Cardiac fibroblast (primary cell): ENCODE data around the gene FRZB.

Experiments
- DNase-seq, 2 donors: peaks; one replicate each; pipeline versions ENCODE4 v3.0.0 to v3.0.0-alpha.2; 2010; ENCODE audit warnings: low read depth in 2 of 2
- H3K4me3 ChIP-seq, 2 donors: replicated peaks in 1 of 2; 1 replicate in 1 of 2; 2 replicates in 1 of 2; pipeline ENCODE4 v1.5.1; 2011; ENCODE audit warnings: low read depth in 2 of 2, low read length in 2 of 2, mild to moderate bottlenecking in 2 of 2, moderate library complexity in 1 of 2
- TF ChIP-seq, protein P1 (sequence below): IDR thresholded peaks from one replicate; pipeline ENCODE4 v1.5.1; 2011; ENCODE audit warnings: low read depth, mild to moderate bottlenecking, low read length, inconsistent platforms

Gene FRZB, protein sequence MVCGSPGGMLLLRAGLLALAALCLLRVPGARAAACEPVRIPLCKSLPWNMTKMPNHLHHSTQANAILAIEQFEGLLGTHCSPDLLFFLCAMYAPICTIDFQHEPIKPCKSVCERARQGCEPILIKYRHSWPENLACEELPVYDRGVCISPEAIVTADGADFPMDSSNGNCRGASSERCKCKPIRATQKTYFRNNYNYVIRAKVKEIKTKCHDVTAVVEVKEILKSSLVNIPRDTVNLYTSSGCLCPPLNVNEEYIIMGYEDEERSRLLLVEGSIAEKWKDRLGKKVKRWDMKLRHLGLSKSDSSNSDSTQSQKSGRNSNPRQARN

DNA sequence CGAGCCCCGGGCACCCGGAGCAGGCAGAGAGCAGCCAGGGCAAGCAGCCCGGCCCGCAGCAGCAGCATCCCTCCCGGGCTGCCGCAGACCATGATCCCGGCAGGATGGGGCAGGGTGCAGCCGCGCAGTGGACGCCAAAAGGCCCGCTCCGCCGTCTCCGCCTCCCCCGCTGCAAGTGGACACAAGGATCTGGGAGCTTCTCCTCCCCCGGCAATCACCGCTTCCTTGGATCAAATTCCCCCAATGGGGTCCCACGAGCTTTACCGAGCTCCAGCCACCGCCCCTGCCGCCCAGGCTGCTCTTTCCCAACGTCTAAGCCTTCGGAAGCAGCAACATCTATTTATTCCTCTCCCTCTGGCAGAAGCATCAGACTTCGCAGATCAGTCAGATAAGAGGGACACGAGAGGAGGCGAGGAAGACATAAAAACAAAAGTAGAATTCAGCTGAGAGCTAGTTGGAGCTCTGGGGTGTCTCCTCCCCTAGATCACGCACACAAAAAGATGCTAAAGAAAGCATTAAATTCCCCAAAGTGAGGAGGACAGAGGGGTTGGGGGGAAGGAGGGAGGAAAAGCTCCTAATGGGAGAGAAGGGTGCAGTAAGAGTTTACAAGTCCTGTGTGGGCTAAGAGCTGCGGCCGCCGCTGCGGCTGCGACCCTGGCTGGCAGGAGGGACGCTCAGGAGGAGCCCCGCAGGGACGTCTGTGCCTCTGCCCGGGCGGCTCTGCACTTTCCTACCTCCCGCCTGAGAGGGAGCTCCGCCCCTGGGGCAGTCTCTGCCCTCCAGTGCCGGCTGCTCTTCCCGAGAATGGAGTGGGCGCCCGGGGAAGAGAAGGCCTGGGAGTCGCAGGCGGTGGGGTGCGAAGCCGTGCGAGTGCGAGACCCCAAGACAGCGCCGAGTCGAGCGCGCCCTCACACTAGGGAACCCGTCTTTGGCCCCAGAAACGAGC, at the start of gene FRZB:
Gene FRZB (minus strand): TSS at position 177 of the 946 bp plus-strand sequence. CDS start 85 bp downstream, at position 92.
- peak; percentile 42 to 74 for DNase-seq
- peak within 1 kb of the TSS; percentile 44 to 48 for H3K4me3 ChIP-seq
- TF ChIP-seq, protein P1, sequence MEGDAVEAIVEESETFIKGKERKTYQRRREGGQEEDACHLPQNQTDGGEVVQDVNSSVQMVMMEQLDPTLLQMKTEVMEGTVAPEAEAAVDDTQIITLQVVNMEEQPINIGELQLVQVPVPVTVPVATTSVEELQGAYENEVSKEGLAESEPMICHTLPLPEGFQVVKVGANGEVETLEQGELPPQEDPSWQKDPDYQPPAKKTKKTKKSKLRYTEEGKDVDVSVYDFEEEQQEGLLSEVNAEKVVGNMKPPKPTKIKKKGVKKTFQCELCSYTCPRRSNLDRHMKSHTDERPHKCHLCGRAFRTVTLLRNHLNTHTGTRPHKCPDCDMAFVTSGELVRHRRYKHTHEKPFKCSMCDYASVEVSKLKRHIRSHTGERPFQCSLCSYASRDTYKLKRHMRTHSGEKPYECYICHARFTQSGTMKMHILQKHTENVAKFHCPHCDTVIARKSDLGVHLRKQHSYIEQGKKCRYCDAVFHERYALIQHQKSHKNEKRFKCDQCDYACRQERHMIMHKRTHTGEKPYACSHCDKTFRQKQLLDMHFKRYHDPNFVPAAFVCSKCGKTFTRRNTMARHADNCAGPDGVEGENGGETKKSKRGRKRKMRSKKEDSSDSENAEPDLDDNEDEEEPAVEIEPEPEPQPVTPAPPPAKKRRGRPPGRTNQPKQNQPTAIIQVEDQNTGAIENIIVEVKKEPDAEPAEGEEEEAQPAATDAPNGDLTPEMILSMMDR: no peak

DNA sequence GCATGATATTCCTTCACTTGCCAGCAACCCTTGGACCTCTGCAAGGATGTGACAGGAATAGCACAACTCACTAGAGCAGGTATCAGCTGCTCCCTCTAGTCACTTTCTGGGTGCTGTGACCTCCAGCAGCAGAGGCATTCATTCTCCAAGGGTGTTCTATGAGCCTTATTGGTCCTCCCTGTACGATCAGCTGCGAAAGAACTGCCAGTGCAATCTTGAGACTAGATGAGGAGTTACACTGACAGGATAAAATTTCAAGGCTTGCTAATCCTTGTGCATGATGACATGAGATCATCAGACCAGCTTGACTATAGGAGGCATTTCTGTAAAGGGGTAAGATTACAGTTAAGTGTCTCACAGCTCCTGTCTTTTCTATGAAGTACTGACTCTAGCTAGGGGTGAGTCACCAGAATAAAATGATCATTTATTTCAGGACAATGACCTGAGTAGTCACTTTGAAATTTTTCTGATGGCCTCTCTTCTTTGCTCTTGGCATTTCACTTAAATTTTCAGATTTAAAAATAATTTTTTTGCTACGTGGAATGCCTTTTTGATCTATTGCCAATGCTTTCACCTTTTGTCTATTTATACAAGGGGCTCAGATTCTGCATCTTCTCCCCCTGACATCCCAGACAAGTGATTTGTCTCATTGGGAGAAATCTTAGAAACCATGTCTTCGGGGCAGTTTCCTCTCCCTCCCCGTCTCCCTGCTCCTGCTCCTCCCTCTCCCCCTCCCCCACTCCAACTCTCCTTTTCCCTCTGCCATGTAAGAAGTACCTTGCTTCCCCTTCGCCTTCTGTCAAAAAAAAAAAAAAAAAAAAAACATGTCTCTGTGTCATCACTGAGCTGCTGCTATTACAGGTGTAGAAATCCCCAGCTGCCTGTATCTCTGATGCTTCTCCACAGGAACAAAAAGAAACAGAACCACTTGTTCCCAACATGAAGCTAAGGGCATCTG, 49.2 kb upstream of the FRZB start:
- TF ChIP-seq, protein P1: no peak
- DNase-seq: peak; percentile 49 to 83
- H3K4me3 ChIP-seq: no peak overlapping the region

DNA sequence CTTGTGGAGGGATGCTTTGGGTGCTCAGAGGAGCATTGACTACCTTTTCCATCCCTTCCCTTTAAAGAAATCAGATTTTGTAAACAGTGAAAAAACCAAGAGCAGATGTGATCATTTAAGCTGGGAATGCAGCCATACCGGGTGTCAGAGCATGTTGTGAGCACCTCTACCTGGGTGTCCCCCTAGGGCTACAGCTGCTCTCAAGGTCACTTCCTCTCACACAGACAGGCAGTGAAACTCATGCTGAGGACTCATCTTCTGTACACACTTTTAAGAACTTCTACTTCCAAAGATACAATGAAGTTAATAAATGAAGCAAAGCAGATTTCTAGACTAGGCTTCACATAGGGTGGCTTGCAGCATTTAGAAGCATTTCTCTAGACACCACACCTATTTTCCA, 48.4 kb upstream of the FRZB start:
- DNase-seq: no peak
- no peak overlapping the region for H3K4me3 ChIP-seq
- TF ChIP-seq, protein P1: no peak

GRCh38 chr2:182913064-182913463, 46.6 kb upstream of the FRZB start:
- no peak for DNase-seq
- no peak overlapping the region for H3K4me3 ChIP-seq
- TF ChIP-seq, protein P1: no peak

DNA sequence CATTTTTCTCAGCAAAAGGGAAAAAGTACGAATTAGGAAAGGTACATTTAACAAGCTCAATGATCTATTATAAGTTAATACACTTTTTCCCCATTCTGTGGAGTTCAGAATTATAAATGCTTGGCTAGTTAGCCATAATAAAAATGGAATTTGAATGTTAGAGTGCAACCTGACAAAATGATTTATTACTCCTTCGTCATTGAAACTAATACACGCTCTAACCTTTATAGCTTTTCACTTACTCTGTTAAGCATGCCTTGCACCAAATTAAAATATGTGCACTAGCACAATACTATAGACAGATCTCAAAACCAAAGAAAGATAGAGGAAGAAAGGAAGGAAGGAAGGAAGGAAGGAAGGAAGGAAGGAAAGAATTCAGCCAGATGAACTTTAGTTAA, 46.1 kb upstream of the FRZB start:
- DNase-seq: no peak
- no peak overlapping the region for H3K4me3 ChIP-seq
- TF ChIP-seq, protein P1: no peak

DNA sequence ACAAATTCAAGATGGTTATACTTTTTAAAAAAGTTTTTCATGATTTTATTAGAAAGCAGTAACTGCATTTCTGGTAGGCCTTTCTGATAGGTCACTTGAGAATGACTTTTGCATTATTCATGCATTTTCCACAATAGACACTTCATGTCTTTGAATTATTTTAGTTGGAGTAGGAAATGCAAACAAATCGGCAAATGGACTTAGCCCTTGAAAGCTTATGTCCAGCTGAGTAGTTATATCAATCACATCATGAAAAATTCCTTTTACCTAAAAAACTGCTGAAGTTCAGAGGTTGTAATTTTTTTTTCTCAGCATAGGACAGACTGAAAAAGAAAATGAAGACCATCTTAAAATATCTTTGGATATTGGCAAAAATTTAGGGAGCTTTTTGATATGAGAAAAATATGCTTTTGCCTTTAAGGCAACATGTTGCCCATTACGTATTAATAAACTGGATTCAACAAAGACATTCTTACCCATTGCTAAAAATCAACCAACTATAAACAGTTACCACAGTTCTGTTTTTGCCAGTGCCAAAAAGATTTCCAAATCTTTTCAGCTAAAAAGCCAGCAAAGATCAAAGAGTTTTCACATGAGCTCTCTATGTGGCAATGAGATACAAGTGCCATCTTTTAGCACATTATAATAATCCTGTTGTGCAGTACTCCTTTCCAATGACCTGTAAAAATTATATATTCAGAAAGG, 45.5 kb upstream of the FRZB start:
- DNase-seq: no peak
- TF ChIP-seq, protein P1: no peak
- no peak overlapping the region for H3K4me3 ChIP-seq
